Right ventricle myocardium inferior (tissue), 1 donor: Measurements from ENCODE around the gene EXOC4. TPM values are rescaled to one million over a fixed set of nuclear protein-coding genes. Genes with fewer than 3 reads are reported as not detected.

ENCODE experiments used
- ATAC-seq: fragments of 200-7000 bp; cut with Tn5 transposase; one replicate; pipeline ENCODE4 v1.9.1; 2020; ENCODE audit warnings: mild to moderate bottlenecking, moderate library complexity
- DNase-seq: peaks from one replicate; pipeline ENCODE4 v3.0.0; 2021; ENCODE audit errors: missing footprints
- intact Hi-C: fragments of 100-400 bp; cut with DNase I; formaldehyde crosslinking; loops from one replicate; pipeline ENCODE4 v1.11.0; 2022
- total RNA-seq: library from RNA; stranded (reverse); fragmentation: NEBNext Ultra II Directional; extraction: Animal tissue kit (Norgen Biotek cat#: 25700); gene quantifications from one replicate; pipeline ENCODE4 v1.2.1, GENCODE V29; 2021
- donor health status: DM: no; HTN: yes; CAD: no; lungs with severe emphysema.

EXOC4 gene
- total RNA-seq, 1 donor from 2014 or later: 36.8 TPM

DNA sequence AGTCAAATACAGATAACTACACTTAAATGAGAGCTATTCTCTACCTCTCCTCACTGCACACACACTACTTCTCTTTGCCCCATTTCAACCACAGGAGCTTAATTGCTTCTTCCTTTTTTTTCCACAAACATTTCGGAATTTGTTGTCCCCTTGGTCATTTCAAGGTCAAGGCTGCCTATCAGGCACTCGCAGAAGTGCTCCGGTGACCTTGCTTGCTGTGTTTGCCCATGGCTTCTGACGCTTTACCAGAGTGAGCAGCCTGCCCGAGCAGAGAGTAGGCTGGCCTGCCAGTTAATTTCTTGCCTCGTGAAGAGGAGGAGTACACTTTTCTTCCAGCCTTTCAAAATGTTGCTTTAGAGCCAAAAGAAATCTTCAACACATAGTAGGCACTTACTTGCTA, 577.2 kb downstream of the EXOC4 start:
- DNase-seq (no peak), ATAC-seq (no peak)
- intact Hi-C loops: no loop called here

DNA sequence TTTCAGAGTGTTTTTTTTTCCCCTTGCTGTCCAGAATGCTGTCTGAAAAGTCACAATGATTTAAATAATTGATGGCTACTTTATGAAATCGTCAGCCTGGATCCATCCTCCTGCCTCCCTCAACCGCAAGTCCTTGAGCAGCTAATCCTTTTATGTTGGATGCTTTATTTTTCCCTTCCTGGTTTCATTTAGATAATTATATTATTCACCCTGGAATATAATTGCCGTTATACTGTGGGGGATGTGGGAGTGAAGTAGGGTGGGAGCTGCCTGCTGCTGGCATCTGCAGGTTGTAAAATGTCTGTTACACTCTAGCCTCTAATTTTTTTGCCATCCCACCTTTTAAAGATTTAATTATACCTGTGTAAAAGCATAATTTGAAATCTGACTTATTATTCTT, 583.8 kb downstream of the EXOC4 start:
- no peak for ATAC-seq
- intact Hi-C loops: no loop called here
- no peak for DNase-seq

DNA sequence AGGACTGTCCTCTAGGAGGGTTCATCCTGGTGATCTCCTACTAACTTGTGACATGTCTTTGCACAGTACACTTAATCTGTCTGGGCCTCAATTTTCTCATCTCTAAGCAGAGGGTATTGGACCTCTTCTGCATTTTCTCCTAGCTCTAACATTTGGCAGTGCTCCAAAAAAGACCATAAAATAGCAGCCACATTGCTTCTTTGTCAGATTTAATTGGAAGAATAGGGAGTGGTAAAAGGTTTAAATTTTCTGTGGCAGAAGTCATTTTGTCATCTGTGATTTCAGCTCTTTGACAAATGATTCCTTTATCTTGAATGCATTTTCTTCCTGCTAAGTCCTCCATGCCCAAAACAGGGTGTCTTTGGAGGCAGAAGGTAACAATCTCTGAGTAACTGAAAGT, 584.3 kb downstream of the EXOC4 start:
- no peak for ATAC-seq
- intact Hi-C loops: no loop called here
- no peak for DNase-seq

DNA sequence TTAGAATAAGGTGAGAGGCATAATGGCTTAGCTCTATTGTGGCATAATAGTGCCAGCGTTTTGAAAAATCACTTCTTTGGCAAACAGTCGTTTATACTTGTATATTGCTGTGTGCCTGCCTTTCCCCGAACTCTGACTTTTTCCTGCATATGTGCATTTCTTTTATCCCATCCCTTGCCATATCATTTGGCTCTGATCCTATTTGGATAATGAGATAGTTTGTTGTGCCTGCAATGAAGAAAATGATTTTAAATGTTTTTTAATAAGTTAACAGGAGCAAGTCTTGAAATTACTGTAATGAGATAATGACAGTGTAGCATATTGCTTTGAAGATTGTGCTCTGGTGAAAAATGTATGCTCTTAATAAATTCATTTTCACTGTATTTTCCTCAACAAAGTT, 586.2 kb downstream of the EXOC4 start:
- intact Hi-C loops: no loop called here
- ATAC-seq: no peak
- DNase-seq: no peak

DNA sequence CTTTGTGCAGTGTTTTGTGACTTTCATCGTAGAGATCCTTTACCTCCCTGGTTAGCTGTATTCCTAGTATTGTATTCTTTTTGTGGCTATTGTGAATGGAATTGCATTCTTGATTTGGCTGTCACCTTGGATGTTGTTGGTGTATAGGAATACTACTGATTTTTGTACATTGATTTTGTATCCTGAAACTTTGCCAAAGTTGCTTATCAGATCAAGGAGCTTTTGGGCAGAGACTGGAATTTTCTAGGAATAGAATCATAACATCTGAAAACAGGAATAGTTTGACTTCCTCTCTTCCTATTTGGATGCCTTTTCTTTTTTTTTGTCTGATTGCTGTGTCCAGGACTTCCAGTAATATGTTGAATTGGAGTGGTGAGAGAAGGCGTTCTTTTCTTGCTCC, 590.5 kb downstream of the EXOC4 start:
- no peak for ATAC-seq
- intact Hi-C loops: no loop called here
- no peak for DNase-seq

DNA sequence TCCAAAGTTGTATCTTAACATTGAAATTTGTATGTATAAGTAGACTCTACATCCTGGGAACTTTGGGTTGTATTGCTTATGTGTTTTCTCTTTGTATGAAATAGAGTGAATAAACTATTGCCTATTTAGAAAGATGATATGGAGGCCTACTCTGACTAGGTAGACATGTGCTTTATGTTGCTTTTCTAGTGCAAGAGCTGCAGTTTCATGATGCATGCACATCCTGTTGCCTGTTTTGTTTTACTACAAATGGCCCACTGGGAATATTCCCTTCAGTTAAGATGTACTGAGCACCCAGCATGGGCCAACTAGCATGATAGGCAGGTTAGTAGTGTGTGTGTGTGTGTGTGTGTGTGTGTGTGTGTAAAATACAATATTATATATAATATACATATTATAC, 592.1 kb downstream of the EXOC4 start:
- no peak for ATAC-seq
- intact Hi-C loops: no loop called here
- no peak for DNase-seq

DNA sequence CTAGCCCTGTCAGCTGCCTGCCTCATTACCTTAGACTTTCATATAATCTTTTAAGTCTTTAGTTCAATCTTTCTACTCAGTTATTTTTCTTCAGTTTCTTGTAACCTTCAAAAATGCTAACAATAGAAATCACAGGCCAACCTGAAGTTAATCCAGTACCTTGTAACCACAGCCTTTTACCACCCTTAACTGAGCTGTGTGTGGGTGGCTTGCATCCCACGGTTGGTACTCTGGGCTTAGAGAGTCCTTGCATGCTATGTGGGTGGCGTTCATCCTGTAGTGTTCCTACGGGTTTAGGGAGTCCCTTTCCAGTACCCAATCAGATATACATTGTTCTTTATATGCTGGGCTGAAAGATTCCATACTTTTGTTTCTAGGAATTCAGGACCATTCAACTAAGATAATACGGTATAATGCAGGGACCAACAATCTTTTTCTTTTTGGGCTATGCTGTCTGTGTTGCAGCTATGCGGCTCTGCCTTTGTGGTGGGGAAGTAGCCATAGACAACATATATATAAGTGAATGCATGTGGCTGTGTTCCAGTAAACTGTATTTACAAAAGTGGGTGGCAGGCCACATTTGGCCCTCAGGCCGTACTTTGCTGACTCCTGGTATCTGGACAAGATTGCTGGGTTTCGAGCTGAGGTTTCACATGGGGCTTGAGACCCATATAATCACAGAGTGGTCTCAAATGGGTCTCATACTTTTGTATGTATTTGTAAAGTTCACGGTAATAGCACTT, 593.5 kb downstream of the EXOC4 start:
- ATAC-seq (no peak), DNase-seq (no peak)
- intact Hi-C loops: no loop called here

DNA sequence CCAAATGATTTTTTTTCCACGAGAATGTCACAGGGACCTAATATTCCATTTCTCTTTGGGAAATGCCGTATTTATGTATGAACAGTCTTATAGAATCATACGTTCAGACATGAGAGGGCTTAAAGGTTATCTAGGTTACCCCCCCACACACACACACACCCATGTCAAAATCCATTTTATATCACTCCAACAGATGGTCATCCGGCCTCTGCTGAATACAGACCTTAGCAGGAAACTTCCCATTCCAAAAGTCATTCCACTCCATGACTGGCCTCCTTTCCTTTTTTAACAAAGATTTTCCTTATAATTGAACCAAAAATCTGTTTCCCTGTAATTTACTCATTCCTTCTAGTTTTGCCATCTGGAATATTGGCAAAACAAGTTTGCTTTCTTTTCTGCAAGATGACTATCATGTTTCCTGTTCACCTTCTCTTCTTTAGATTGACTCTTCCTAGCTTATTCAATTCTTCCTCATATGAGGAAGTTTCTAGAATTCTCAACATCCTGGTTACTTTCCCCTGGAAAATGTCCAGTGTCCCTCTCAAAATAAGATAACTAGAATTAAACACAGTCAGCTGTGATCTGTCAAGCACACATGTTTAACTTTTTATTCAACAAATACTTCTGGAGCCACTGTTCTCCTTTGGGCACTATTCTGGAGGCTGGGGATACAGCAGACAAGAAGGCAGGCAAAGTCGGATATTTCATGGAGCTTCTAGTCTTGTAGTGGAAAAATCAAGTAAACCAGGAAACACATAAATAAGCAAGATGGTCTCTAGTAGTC, 597.8 kb downstream of the EXOC4 start:
- ATAC-seq (no peak), DNase-seq (no peak)
- intact Hi-C loops: no loop called here

DNA sequence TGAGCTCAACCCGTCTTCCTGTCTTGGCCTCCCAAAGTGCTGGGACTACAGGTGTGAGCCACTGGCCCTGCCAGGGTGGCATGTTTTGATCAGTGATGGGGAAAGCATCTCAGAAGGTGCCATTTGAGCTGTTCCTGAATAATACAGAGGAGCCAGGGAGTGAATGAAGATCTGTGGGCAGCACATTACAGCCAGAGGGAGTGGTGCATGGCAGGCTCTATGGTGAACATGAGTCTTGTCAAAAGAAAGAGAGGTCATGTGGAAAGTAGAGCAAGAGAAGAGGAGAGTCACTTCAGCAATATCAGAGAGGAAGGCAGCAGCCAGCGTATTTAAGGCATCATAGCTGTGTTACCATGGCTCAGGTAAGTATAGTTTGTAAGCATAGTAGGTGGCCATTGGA, 598.5 kb downstream of the EXOC4 start:
- ATAC-seq (no peak), DNase-seq (no peak)
- intact Hi-C loops: no loop called here

DNA sequence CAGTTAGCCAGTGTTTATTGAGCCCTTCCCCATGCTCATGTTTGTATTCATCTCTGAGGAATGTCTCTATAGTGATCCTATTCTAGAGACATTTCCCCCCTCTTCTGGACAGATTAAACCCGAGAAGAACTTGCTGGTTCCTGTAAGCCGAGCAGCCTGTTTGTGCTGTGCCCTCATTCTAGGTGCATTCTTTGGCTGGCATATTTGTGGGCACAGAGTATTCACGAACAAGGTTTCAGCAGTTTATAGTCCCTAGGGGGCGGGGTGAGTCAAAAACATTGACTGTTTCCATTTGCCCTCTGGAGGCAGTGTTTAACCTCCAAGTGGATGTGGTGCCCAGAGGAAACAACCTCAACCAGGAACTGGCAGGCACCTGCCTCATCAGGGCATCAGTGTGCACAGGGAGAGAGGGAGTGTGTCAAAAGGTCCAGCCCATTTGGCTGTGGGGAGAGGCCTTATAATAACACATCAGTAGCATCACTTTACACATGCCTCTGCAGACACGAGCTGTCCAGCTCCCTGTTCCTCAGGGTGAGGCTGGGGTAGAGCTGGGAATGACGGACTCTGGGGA, 600.9 kb downstream of the EXOC4 start:
- DNase-seq (no peak), ATAC-seq (peak; percentile 16)

DNA sequence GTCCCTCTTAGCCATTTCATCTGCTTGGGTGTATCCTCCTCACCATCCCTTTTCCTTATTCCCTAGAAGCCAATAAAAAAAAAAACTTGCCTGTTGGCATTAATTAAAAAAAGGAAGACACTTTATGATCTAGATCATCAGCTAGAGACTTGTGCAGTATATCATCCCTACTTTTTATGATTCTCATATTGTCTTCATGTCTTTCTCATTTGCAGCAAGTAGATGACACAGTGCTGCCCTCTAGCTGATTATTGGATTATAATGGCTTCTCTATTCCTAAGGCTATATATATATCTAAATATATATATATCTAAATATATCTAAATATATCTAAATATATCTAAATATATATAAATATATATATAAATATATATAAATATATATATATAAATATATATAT, 601.9 kb downstream of the EXOC4 start:
- DNase-seq (no peak), ATAC-seq (no peak)
- intact Hi-C loops: no loop called here

More for the DNA sequence above, 600.9 kb downstream of the EXOC4 start:
- intact Hi-C loops: no loop called here

DNA sequence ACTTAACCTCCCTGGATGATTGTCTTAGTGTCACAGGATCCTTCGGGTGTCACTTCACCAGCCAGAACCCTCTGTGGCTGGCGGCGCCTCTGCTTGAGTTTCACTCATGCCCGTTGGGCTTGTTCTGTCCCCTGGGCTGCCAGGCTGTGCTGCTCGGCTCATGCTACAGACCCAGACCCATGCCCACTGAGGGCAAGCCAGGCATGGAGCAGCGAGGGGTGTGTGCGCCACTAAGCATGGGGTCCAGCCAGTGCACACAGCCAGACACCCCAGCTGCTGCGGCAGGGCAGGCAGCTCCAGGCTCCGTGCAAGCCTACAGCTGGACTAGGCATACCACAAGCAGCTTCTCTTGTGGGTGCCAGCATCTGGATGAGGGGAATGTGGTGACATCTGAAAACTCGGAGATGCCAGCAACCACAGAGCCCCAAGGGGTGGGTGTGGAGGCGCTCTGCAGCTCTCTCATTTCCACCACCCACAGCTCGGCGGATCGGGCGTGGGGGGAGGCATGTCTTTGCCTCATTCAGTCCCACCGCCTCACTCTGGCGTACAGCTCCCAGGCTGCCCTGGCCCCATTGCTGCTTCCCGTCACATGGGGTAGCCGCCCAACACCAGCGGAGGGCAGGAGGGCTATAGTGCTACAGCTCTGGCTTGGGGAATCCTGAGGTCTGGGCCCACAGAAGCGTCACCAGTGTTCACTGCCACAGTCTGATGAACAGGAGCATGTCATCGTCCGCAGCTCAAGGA, 604.7 kb downstream of the EXOC4 start:
- DNase-seq (peak; percentile 69), ATAC-seq (no peak)
- intact Hi-C loops: no loop called here

DNA sequence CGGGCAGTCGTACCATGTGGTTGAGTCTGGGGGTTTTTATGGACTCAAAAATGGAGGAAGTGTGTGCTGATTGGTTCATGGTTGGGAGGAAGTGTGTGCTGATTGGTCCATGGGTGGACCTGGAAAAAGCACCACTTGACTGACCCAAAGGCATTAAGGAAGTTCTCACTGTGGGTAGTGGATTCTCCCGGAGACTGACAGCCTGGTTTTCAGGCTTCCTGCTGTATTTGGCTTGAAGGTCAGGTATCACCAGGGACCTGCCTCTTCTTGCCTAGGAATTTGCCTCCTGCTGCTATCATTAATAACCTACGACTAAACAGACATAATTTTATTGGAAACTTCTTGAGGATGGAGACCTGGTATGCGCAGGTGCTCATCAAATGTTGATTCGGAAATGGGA, 605.4 kb downstream of the EXOC4 start:
- intact Hi-C loops: no loop called here
- no peak for ATAC-seq

DNA sequence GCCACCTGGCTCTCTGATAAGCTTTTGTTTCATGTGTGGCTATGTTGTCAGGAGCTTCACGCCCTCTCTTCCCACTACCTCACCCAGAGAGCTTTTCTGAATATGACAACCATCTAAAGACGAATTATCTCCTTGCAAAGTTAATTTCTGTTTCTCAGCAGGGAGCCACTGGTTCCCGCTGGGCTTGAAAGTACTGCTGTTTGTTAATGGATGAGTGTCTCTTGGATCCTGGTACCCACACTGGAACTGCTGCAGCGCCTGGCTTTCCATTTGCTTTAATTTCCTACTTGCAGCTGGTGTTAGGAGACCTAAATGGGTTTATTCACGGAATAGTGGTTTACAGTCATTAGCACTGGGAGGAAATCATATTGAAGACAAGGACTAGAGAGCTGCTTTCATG, 606.4 kb downstream of the EXOC4 start:
- no peak for DNase-seq
- ATAC-seq: no peak
- intact Hi-C loops: no loop called here

More for the DNA sequence above, 605.4 kb downstream of the EXOC4 start:
- DNase-seq: no peak

DNA sequence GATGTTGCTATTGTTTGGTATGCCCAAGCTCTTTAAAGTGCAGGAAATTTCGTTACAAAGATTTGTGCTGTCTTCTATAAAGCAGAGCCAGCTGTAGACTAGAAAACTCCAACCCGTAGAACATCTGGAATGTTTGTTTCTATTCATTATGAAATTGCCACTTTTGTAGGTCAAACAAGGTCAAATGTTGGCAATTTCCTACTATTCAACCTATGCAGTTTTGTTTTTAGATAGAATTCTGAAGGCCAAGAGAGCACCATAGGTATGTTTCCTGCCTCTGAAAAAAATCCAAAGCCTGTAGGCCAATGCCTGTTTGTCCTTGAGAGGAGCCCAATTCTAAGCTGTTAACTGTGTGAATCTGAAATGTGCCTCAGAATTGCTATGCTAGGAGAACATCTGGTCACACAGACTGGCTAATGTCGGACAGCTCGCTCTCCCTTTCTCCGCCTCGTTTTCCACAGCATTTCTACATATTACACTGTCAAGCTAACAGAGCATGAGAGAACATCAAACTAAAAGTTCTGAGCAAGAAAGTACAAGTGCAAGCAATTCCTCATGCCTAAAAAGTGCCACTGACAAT, 607.1 kb downstream of the EXOC4 start:
- no peak for DNase-seq
- no peak for ATAC-seq
- intact Hi-C loops: no loop called here

DNA sequence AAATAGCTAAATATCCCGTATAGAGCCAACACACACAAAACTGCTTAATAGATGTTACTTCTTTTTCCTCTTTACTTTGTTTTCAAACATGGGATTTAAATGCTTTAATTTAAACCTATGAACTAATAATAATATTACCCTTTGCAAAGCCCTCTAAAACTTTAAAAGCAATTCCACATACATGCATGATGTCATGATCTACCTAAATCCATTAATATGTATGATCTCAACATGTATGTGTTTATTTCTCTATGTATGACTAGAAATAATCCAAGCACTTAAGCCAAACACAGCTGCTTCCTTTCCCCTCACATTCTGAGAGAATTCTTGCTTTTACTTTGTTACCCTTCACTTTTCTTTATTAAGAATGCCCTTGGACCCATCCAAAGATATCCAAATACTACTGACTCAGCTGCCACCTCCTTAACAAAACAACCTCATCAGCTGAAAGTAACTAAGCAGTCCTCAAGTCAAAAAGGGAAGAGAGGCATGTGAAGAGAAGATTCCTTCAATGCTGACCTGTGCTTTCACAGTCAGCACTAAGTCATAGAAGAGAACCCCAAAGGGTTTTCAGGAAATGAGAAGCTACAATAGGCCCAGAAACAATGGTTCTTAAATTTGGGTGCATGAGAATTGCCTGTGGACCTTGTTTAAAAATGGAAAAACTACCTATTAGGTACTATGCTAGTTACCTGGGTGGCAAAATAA, 607.9 kb downstream of the EXOC4 start:
- DNase-seq (no peak), ATAC-seq (no peak)
- intact Hi-C loops: no loop called here

DNA sequence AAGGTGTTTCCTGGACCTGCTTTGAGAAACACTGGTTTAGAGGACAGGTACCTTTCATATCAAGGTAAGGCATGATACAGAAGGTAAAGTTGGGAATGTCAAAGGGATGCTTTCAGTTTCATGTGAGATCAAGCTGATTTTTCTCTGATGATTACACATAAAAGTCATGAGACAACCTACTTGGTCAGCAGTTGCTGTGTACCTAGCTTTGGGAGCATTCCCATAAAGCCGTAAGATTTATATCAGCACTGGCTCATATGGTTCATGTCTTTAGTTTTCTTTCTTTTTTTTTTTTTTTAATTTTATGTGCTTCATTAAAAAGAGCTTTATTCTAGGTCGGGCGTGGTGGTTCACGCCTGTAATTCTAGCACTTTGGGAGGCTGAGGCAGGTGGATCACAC, 609.0 kb downstream of the EXOC4 start:
- ATAC-seq (no peak), DNase-seq (no peak)
- intact Hi-C loops: no loop called here

DNA sequence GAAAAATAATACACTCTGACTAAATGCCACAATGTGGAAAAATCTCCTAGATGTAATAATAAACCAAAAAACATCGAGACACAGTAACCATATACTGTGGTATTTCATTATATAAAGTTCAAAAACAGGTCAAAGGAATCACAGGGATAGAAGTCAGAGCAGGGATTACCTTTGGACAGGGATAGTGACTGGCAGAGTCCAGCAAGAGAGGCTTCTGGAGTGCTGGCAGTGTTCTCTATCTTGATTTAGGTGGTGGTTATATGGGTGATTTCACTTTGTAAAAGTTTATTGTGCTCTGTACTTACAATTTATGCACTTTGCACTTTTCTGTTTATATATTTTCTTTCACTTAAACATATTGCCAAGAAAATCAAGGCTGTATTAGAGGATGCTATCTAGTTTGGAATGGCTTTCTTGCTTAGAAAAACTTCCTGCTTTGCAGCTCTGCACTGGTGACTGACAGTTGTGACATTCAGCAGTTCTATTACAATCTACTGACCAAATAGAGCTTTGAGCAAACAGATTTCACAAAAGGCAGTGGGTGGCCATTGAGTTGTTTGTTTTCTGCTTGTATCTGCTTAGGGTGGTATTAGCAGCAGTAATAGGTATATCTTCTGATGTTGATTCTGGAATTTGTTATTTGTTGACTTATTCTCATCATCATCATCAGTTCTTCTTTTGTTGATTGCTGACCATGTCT, 610.6 kb downstream of the EXOC4 start:
- intact Hi-C loops: no loop called here
- DNase-seq (no peak), ATAC-seq (no peak)
